Prostate gland (tissue), 2 donors: Measurements from ENCODE around the gene APBB3. TPM values are rescaled to one million over a fixed set of nuclear protein-coding genes. Genes with fewer than 3 reads are reported as not detected.

Experiments
- DNase-seq: peaks from one replicate; pipeline ENCODE4 v3.0.0-alpha.2; 2019; ENCODE audit warnings: low spot score
- H3K27ac ChIP-seq, 2 donors: fragments of 200-600 bp; sonication (generic); 2 replicates each; pipeline ENCODE4 v1.5.1; 2017 to 2019
- H3K27me3 ChIP-seq: fragments of 200-600 bp; sonication (generic); replicated peaks from 2 replicates; pipeline ENCODE4 v1.5.1; 2019; ENCODE audit not compliant: insufficient read depth
- H3K36me3 ChIP-seq, 2 donors: fragments of 200-600 bp; sonication (generic); 1 replicate in 1 of 2; 2 replicates in 1 of 2; pipeline versions ENCODE4 v1.5.1 to v1.8.1; 2017 to 2019
- H3K4me1 ChIP-seq: fragments of 200-600 bp; sonication (generic); replicated peaks from 2 replicates; pipeline ENCODE4 v1.5.1; 2019
- H3K4me3 ChIP-seq, 2 donors: fragments of 200-600 bp; sonication (generic); 2 replicates each; pipeline ENCODE4 v1.5.1; 2017 to 2019
- H3K9me3 ChIP-seq: fragments of 200-600 bp; sonication (generic); 2 replicates; pipeline ENCODE4 v1.5.1; 2017
- POLR2A ChIP-seq: fragments of 450-650 bp; IDR thresholded peaks from one replicate; pipeline ENCODE4 v1.6.1; 2016; ENCODE audit warnings: antibody characterized with exemption, mild to moderate bottlenecking
- POLR2AphosphoS5 ChIP-seq: sonication (generic); formaldehyde crosslinking; IDR thresholded peaks from one replicate; pipeline ENCODE4 v1.6.1; 2017; ENCODE audit warnings: antibody characterized with exemption
- WGBS: methylation state at CpG from one replicate; pipeline ENCODE4 v1.1.5; 2018; 5-methylcytosine and 5-hydroxymethylcytosine counted together
- intact Hi-C: fragments of 100-400 bp; cut with DNase I; formaldehyde crosslinking; loops from one replicate; pipeline ENCODE4 v1.14.2; 2022
- total RNA-seq, 2 donors: library from RNA; depleted of rRNA; stranded (reverse); fragments of >200 nt; gene quantifications; one replicate each; pipeline ENCODE4 v1.1.0, GENCODE V29; 2016
- TF ChIP-seq, protein P1 (sequence below), 4 experiments: fragments of 200-600 bp in 2 of 4; fragments of 450-650 bp in 2 of 4; sonication (generic) in 2 of 4; IDR thresholded peaks; 1 replicate in 3 of 4; 2 replicates in 1 of 4; pipeline ENCODE4 v1.5.1; 2016 to 2019; ENCODE audit warnings: antibody characterized with exemption in 4 of 4, mild to moderate bottlenecking in 2 of 4, moderate library complexity in 2 of 4

Gene APBB3
- total RNA-seq, 2 donors from 2014 or later = 23.7 to 70.7 TPM

DNA sequence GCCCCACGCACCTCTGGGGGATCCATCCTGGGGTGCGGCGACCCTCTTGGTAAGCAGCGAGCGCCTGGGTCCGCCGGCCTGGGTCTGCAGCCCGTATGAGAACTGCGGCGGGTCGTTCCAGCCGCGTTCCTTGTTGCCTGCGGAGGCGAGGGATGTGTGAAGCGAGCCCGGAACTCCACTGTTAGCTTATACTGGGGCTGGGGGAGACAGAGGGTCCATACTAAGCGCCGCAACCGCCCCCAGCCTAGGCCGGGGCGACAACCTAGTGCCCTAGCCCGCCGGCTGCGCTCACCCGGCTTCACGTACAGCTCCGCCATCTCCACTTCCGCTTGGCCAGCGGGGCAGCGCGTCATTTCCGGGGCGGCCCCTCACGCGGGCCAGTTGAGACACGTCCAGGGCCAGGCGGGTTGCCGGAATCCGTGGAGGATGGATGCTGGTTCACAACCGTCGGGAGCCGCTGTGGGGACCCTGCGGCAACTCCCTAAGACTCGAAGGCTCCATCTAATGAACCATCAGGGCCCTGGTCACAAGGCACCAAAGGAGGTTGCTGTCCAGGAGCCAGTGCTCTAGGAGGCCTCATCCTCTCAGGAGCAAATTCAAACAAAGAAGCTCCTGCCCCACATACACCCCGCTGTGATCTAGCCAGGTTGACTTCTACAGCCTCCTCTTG, 7.1 kb downstream of the APBB3 start, which contains the start of gene SRA1:
Gene SRA1 (minus strand): TSS at position 338 of the 670 bp plus-strand sequence. CDS start 21 bp downstream, at position 317.
- TF ChIP-seq POLR2AphosphoS5 = peak; percentile 99
- TF ChIP-seq, protein P1, sequence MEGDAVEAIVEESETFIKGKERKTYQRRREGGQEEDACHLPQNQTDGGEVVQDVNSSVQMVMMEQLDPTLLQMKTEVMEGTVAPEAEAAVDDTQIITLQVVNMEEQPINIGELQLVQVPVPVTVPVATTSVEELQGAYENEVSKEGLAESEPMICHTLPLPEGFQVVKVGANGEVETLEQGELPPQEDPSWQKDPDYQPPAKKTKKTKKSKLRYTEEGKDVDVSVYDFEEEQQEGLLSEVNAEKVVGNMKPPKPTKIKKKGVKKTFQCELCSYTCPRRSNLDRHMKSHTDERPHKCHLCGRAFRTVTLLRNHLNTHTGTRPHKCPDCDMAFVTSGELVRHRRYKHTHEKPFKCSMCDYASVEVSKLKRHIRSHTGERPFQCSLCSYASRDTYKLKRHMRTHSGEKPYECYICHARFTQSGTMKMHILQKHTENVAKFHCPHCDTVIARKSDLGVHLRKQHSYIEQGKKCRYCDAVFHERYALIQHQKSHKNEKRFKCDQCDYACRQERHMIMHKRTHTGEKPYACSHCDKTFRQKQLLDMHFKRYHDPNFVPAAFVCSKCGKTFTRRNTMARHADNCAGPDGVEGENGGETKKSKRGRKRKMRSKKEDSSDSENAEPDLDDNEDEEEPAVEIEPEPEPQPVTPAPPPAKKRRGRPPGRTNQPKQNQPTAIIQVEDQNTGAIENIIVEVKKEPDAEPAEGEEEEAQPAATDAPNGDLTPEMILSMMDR (IDR thresholded peaks at IDR 0.05) = peak in 1 of 4 experiments; percentile 25
- TF ChIP-seq POLR2A = peak; percentile 92
- intact Hi-C loops = loop anchor here (5.0 kb wide), 1 partner anchor 155 kb away; the partner anchor contains the start of gene ANKHD1
- no peaks in the 10 kb centered on the region for H3K9me3 ChIP-seq
- peak within 1 kb of the TSS; percentile 54 to 82 for H3K4me3 ChIP-seq
- peak; percentile 92 for DNase-seq
- no peaks in the 10 kb centered on the region for H3K27me3 ChIP-seq
- H3K4me1 ChIP-seq = peaks cover 5% of the 10 kb centered on the region
- H3K36me3 ChIP-seq = no peaks in the 10 kb centered on the region
- under 1% methylated on average over 29 of the region's 46 CpGs for WGBS
- peak within 1 kb of the TSS; percentile 76 to 77 for H3K27ac ChIP-seq

DNA sequence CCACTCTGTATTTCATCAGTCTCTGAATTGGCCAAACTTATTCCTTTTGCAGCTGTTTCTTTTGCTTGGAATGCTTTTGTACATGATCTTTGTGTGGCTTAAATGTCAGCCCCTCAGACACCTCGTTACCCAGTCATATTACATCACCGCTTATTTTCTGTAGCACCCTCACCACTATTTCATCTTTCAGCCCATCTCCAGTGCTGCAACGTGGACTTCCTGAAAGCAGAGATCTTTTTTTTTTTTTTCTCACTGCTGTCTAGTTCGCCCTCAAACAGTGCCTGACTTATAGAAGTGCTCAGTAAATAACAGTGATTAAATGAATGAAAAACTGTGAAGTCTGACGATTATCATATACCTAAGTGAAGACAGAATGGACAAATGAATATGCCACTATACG, 8.0 kb downstream of the APBB3 start:
- Histone ChIP-seq H3K36me3 (no peaks in the 10 kb centered on the region), H3K4me1 (peaks cover 5% of the 10 kb centered on the region), H3K27ac (peak overlapping the region; percentile 76 to 77), H3K9me3 (no peaks in the 10 kb centered on the region), H3K4me3 (peak overlapping the region; percentile 54 to 82), H3K27me3 (no peaks in the 10 kb centered on the region)
- WGBS = 6% methylated on average over 6 of the region's 6 CpGs
- no peak for TF ChIP-seq POLR2A
- TF ChIP-seq POLR2AphosphoS5 = no peak
- TF ChIP-seq, protein P1 (IDR thresholded peaks at IDR 0.05) = no peak
- no peak for DNase-seq
- intact Hi-C loops = loop anchor here (5.0 kb wide), 1 partner anchor 154 kb away; the partner anchor contains the start of gene ANKHD1

DNA sequence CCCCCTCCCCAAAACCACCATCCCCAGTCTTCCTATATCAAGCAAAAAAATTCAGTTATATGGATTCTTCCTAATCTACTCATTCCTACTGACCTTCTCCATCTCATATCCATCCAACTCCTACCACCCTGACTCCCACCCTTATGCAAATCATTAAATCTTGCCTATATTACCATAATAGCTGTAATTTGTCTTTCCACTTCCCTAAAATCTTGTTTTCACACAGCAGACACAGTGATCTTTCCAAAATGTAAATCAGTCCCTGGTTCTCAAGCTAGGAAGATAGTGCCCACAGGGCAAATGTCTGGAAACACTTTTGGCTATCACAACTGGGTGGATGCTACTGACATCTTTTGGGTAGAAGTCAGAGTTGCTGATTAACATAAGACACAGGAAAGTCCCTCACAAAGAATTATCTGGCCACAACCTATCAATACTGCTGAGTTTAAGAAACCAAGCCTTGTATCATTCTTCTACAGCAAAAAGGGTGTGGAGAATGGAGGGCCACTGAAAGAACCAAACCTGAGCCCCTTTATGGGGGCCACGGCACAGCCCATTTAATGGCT, 8.6 kb downstream of the APBB3 start:
- H3K9me3 ChIP-seq = no peaks in the 10 kb centered on the region
- no peak for DNase-seq
- no peaks in the 10 kb centered on the region for H3K27me3 ChIP-seq
- peak overlapping the region in 1 of 2 donors; percentile 76 for H3K27ac ChIP-seq
- intact Hi-C loops = loop anchor here (5.0 kb wide), 1 partner anchor 154 kb away; the partner anchor contains the start of gene ANKHD1
- peaks cover 5% of the 10 kb centered on the region for H3K4me1 ChIP-seq
- H3K4me3 ChIP-seq = peak overlapping the region in 1 of 2 donors; percentile 54
- WGBS = 60% methylated on average over 1 of the region's 1 CpG
- TF ChIP-seq, protein P1 (IDR thresholded peaks at IDR 0.05) = no peak
- no peak for TF ChIP-seq POLR2AphosphoS5
- TF ChIP-seq POLR2A = no peak
- no peaks in the 10 kb centered on the region for H3K36me3 ChIP-seq

DNA sequence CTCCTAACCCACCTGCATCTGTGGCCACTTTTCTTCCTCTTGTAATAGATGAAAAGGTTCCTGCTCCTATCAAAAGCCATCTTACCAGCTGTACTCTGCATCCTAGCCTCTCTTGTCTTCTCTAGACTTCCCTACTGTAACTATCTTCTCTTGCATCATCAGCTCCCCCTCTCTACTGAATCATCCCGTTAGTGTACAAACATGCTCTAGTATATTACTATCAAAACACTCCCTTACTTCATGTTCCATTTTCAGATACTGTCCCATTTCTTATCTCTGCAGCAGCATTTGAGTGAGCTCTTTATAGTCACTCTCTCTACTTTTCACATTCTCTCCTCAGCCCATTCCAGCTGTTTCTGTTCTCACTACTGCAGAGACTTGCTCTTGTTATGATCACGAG, 9.9 kb downstream of the APBB3 start:
- Histone ChIP-seq H3K4me3 (no peak overlapping the region), H3K27ac (no peak overlapping the region), H3K9me3 (no peaks in the 10 kb centered on the region), H3K36me3 (peaks cover 0 to 5% of the 10 kb centered on the region in 2 donors), H3K27me3 (no peaks in the 10 kb centered on the region), H3K4me1 (peaks cover 10% of the 10 kb centered on the region)
- TF ChIP-seq, protein P1 (IDR thresholded peaks at IDR 0.05) = no peak
- TF ChIP-seq POLR2A (no peak), POLR2AphosphoS5 (no peak)
- DNase-seq = no peak
- intact Hi-C loops = no loop called here
- WGBS = 56% methylated on average over 2 of the region's 2 CpGs
